ENCODE results near the gene COL23A1.
"Not testable (repeated sequence)": the region's sequence is repeated elsewhere in the genome, so short reads cannot be mapped to it uniquely, and the experiment has no call there.

COL23A1 gene

DNA sequence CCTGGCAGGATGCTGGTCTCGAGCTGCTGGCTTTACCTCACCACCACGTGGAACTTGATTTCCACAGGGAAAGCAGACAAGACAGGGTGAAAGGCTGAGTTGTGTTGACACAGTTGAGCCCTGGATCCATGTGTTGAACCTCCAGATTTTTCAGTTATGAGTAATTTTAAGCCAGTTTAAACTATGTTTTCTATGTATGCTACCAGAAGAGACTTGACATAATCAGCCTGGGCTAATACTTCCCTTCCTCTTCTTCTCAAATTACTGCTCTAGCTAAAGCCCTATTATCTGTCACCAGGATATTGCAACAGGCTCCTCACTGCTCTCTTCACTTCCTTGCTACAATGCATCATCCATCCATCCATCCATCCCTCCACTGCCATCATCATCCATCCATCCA, 345.6 kb downstream of the COL23A1 start:
- H3K4me3 ChIP-seq (ENCODE audit: low read length): no peak overlapping the region
- DNase-seq (ENCODE audit: low read depth): peak; percentile 58
- TF ChIP-seq CTCF (IDR thresholded peaks at IDR 0.05; ENCODE audit: insufficient read depth, low read depth, low read length, missing control alignments): no peak

DNA sequence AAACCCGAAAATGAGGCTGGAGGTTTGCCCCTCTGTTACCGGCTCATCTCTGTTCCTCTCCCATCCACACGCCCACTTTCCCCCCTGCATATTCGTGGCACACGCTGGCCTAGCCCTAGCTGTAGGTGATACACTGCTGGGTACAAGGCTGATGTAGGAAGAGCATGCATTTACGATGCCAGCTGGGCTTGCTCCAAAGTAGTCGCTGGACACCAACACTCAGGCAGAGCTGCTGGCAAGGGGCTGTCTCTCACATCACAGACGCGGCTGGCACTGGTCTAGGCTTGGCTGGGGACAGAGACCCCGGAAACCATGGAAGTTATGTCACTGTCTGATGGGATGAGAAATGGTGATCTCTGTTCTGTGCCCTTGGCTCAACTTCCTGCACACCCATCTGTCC, 347.8 kb downstream of the COL23A1 start:
- no peak for DNase-seq (ENCODE audit: low read depth)
- no peak overlapping the region for H3K4me3 ChIP-seq (ENCODE audit: low read length)
- TF ChIP-seq CTCF (IDR thresholded peaks at IDR 0.05; ENCODE audit: insufficient read depth, low read depth, low read length, missing control alignments): no peak

- no peak overlapping the region for H3K4me3 ChIP-seq (ENCODE audit: low read length)
- no peak for DNase-seq (ENCODE audit: low read depth)
These were observed 348.4 kb downstream of the COL23A1 start for GRCh38 chr5:178241688-178242231.

DNA sequence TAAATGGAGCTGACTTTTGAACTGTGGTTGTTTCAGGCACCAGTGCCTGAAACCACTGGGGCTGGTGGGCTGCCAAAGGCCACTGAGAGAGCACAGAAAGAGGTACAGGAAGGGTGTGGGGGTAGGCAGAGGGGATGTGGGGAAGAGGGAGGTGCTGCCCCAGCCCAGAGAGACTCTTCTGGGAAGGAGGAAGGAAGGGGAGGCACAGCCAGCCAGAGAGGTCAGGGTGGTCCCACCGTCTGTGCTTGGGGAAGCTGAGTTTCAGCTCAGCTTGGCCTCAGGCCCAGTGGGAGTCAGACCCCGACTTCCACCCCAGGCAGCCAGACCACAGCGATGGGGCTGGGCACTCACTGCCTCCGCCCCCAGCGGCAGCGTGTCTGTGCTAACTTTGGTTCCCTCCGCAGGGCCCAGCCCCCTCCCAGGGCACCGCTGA, 348.9 kb downstream of the COL23A1 start:
- no peak overlapping the region for H3K4me3 ChIP-seq (ENCODE audit: low read length)
- DNase-seq (ENCODE audit: low read depth): no peak
- TF ChIP-seq CTCF (IDR thresholded peaks at IDR 0.05; ENCODE audit: insufficient read depth, low read depth, low read length, missing control alignments): no peak

More at GRCh38 chr5:178241688-178242231, 348.4 kb downstream of the COL23A1 start:
- no peak for TF ChIP-seq CTCF (IDR thresholded peaks at IDR 0.05; ENCODE audit: insufficient read depth, low read depth, low read length, missing control alignments)

- no peak for TF ChIP-seq CTCF (IDR thresholded peaks at IDR 0.05; ENCODE audit: insufficient read depth, low read depth, low read length, missing control alignments)
- DNase-seq (ENCODE audit: low read depth): no peak
These were observed 349.4 kb downstream of the COL23A1 start for GRCh38 chr5:178240766-178241165.

DNA sequence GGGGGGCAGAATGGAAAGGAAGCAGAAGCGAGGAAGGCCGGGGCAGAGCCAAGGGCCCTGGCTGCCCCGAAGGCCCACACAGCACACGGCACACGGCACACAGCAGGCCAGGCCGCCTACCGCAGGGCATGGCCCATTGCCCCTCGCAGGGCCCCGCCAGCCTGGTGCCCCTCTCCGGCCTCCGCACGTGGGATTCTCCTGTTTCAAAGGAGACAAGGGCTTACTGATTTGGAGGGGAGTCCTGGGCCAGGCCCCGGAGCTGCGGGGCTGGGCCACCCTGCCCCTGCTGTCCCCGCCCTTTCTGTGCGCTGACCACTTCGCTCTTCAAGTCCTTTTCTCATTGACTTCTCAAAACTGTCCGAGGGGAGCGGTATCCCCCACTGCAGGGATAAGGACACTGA, 349.9 kb downstream of the COL23A1 start:
- TF ChIP-seq CTCF (IDR thresholded peaks at IDR 0.05; ENCODE audit: insufficient read depth, low read depth, low read length, missing control alignments): no peak
- no peak for DNase-seq (ENCODE audit: low read depth)
- H3K4me3 ChIP-seq (ENCODE audit: low read length): no peak overlapping the region

More at GRCh38 chr5:178240766-178241165, 349.4 kb downstream of the COL23A1 start:
- H3K4me3 ChIP-seq (ENCODE audit: low read length): no peak overlapping the region

DNA sequence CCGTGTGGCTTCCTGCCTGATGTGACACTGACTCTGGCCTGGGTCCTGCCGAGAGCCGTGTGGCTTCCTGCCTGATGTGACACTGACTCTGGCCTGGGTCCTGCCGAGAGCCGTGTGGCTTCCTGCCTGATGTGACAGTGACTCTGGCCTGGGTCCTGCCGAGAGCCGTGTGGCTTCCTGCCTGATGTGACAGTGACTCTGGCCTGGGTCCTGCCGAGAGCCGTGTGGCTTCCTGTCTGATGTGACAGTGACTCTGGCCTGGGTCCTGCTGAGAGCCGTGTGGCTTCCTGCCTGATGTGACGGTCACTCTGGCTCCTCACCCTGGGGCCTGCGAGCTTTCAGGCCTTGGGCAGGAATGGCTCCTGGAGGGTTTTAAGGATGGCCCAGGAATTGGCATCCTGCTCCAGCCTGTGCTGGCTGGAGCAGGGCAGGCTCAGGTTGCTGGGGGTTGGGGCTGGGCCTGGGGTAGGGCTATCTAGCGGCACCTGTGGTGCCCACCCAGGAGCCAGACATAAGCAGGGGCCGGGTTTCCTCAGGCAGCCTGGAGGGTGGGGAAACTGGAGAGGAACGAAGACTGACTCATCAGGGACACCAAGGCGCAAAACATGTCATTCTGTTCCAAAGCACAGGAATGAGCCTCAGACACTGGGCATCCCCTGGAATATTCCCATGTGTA, 350.4 kb downstream of the COL23A1 start:
- not testable (repeated sequence) for DNase-seq (ENCODE audit: low read depth); H3K4me3 ChIP-seq (ENCODE audit: low read length)

Data from epithelial cell of esophagus (primary cell).